Stimulated activated CD8-positive, alpha-beta memory T cell treated with anti-CD3 and anti-CD28 coated beads, Interleukin-4, amount 100 ng/mL, for 48 hours (primary cell): ENCODE data around the gene UBE4A.

ENCODE experiments used
- DNase-seq: peaks from one replicate; pipeline ENCODE4 v3.0.0-alpha.2; 2020

UBE4A gene

DNA sequence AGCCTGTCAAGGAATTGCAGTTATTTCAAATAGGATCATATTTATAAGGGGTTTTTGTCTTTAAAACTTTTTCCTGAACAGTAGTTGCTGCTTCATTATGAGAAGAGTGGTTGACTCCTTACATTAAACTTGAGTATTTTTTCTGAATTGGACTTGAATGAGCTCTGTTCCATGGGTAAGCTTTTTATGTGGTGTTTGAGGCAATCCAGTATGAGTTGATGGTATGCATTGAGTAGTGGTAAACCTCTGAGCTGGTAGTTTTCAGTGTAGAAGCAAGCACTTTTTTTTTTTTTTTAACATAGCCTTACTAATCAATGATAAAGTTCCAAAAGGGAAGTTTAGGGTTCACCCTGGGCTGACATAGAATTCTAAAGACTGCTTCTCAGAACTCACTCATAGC, 80.2 kb downstream of the UBE4A start:
- DNase-seq, result no peak

DNA sequence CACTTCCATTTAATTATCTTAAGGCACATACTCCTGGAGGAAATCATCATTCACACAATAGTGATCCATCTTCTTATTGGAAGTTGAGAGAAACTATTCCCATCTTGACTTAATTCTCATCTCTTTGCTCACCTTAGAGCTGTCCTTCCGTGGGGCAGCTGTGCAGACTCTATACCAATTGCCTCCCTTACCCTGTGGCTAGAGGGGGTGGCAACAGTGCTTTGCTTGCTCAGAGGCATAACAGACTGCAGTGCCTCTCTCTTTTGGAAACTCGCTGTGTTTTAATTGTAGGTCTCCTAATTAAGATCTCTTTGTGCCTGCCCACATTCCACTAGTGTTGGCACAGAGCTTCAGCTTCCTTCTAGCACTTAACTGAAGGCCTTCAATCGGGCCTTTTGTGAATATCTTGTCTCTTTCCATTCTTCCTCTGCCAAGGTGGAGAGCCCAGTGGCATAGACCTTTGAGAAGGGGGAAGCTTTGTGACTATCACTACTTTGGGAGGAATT, 82.4 kb downstream of the UBE4A start:
- DNase-seq, result no peak

DNA sequence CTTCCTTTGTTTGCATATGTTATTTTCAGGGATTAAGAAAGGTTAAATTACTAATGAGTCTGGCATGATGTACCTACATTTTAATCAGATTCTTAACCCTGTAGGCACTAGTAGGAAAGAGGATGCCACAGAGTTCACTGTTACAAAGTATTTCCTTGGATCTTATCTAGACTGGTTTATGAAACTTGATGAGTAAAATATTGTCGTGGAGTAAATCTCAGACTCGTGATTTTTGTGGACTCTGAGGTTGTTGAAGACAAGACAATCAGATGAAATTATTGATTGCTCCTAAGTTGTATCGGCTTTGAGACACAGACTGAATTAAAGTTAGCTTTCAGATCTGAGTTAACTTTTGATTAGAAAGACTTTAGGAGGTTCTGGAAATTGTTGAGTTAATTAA, 82.9 kb downstream of the UBE4A start:
- DNase-seq, result no peak

DNA sequence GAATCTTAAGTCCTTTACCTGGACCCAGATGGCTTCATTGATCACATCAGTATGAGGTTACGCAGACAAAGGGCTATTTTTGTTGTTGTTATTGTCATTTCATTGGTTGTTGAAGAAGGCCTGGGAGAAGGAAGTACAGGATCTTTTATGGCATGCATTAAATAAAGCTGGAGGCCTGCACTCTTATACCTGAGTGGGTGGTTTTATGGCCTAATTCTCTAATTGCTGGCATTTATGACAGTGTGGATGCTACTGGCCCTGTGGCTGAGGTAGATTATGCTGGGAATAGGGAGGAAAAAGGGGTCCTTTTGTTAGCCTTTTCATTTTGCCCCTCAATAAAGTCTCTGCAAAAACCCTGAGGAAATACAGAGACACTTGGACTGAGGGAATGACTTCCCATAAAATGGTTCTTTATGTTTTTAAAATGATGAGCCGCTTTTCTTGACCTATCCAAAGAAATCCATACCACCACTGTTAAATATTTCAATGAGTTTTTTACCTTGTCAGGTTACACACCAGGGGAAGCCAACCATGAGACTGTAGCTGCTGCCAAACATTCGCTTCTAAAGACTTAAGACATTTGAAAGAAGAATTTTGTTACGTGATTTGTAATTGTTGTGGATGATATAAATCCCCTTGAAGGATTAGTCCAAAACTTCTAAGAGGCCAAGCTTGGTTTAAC, 83.6 kb downstream of the UBE4A start:
- no peak for DNase-seq

DNA sequence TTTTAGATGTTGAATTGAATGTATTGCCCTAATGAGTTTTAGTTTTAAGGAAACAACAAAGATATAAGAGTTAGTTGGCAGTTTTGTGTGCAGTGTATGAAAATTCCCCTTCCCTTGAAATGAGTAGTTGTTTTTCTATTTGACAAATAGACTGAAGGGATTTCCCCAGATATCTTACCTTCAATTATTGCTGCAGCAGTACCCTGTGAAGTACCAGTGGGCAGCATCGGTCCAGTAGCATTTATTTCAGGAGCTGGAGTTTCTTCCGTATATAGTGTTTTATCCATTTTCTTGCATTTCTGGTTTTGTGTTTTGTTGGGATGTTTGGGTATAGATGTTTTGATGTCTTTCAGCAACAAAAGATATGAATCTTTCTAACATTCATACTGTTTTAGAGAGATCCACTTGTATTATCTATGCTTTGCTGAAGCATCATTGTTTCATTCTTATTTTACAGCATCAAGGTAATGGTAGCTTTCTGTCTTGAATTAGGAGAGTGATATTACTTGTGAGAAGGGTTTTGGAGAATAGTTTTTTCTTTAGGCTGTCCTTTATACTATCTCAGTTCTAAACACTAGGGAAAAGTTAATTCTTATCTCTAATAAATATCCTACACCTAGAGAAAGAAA, 84.3 kb downstream of the UBE4A start:
- DNase-seq, result no peak

DNA sequence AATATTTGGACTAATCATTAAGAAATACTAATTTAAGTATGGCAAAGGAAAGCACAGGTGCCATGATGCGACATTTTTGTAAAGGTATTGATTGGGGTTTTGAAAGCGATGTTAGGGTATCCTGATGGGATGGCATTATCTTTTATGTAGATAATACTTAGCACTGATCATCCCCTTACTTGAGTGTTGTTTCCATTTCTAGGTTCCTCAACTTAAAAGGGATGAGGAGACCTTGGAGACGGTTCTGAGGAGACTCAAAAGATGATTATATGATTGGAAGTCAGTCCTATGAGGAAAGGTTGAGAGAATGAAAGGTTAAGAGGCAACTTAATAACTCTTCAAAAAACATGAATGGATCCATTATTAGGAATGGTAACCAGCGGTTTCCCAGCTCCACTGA, 88.0 kb downstream of the UBE4A start:
- DNase-seq, result no peak

DNA sequence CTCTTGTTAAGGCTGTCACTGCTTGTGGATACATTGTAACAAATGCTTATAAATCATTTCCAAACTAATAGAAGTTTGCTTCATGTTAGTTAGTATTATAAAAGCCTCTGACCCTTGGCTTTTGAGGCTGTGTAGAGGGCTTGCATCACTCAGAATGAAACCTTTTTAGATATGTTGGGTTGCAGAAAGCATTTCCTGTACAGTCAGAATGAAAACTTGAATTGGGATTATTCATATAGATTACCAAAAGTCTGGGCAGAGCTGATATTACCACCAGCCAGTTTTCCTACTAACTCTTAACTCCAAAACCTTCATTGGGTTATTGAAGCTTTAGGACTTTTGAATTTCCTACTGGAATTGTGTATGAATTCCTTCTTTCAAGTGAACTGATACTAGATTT, 88.9 kb downstream of the UBE4A start:
- no peak for DNase-seq
